Endothelial cell of umbilical vein (primary cell): Measurements from ENCODE around the gene ATP6V0A4. TPM values are rescaled to one million over a fixed set of nuclear protein-coding genes. Genes with fewer than 3 reads are reported as not detected.

ENCODE experiments used
- BruUV-seq: library from RNA; stranded (reverse); fragments of 400-500 nt; replicated peaks from 2 replicates; lab custom pipeline; 2021; lab: Mats Ljungman, UMichigan
- CTCF ChIA-PET: fragments of 300-600, 350-600 bp; sonication (Branson Sonifier 250); formaldehyde crosslinking; loops from one replicate; lab custom pipeline; 2021; ENCODE audit warnings: antibody characterized with exemption, inconsistent platforms; lab: Charles Lee
- POLR2A ChIA-PET: fragments of 300-600, 350-600 bp; sonication (Branson Sonifier 250); formaldehyde crosslinking; loops from one replicate; lab custom pipeline; 2021; ENCODE audit warnings: antibody characterized with exemption, inconsistent platforms; lab: Charles Lee
- DNase-seq: peaks from one replicate; pipeline ENCODE4 v3.0.0-alpha.2; 2011; ENCODE audit warnings: low read depth, low spot score
- FAIRE-seq: peaks from 2 replicates; lab custom pipeline; 2011; peaks lifted over from hg19 to GRCh38; lab: Jason Lieb, UNC
- H2AFZ ChIP-seq: 2 replicates; pipeline ENCODE4 v1.6.0; 2012; ENCODE audit warnings: low read depth, low read length, control low read depth, inconsistent platforms
- H3K27ac ChIP-seq: 2 replicates; pipeline ENCODE4 v1.5.1; 2011; ENCODE audit warnings: low read depth, mild to moderate bottlenecking, control low read depth, low read length, moderate library complexity; ENCODE audit not compliant: insufficient read depth
- H3K27me3 ChIP-seq, 2 experiments: 2 replicates each; pipeline versions ENCODE4 v1.6.0 to v1.6.1; 2011; ENCODE audit warnings: low read length in 2 of 2, mixed read lengths in 1 of 2; ENCODE audit not compliant: control insufficient read depth in 2 of 2, insufficient read depth in 2 of 2
- H3K36me3 ChIP-seq, 2 experiments: 2 replicates in 1 of 2; 3 replicates in 1 of 2; pipeline ENCODE4 v1.5.1; 2011; ENCODE audit warnings: low read length in 2 of 2, mild to moderate bottlenecking in 1 of 2, moderate library complexity in 1 of 2; ENCODE audit not compliant: control insufficient read depth in 2 of 2, insufficient read depth in 2 of 2; ENCODE audit errors: extremely low read depth in 1 of 2
- H3K4me1 ChIP-seq: 3 replicates; pipeline ENCODE4 v1.5.1; 2011; ENCODE audit warnings: mild to moderate bottlenecking, low read length; ENCODE audit not compliant: control insufficient read depth, insufficient read depth; ENCODE audit errors: extremely low read depth
- H3K4me2 ChIP-seq: 2 replicates; pipeline ENCODE4 v1.6.1; 2011; ENCODE audit warnings: low read length, control low read depth, mixed read lengths; ENCODE audit not compliant: insufficient read depth
- H3K4me3 ChIP-seq, 3 experiments: fragments of 200-600 bp in 1 of 3; sonication (generic), shearing (Covaris generic) in 1 of 3; replicated peaks in 1 of 3; 2 replicates each; pipeline ENCODE4 v1.5.1; 2011 to 2016; ENCODE audit warnings: control low read depth in 3 of 3, low read length in 3 of 3, mild to moderate bottlenecking in 2 of 3, inconsistent platforms in 1 of 3, low read depth in 1 of 3, moderate library complexity in 1 of 3; ENCODE audit not compliant: insufficient read depth in 1 of 3
- H3K79me2 ChIP-seq: 2 replicates; pipeline ENCODE4 v1.6.0; 2012; ENCODE audit warnings: low read length, inconsistent platforms; ENCODE audit not compliant: control insufficient read depth, insufficient read depth
- H3K9ac ChIP-seq: replicated peaks from 2 replicates; pipeline ENCODE3; 2011; ENCODE audit warnings: low read length, control low read depth; ENCODE audit not compliant: insufficient read depth; ENCODE audit errors: extremely low read depth
- H3K9me1 ChIP-seq: replicated peaks from 3 replicates; pipeline ENCODE4 v1.6.0; 2011; ENCODE audit warnings: mild to moderate bottlenecking, low read length; ENCODE audit not compliant: control insufficient read depth, insufficient read depth; ENCODE audit errors: extremely low read depth
- H3K9me3 ChIP-seq: replicated peaks from 2 replicates; pipeline ENCODE4 v1.5.1; 2012; ENCODE audit warnings: low read length, inconsistent platforms; ENCODE audit not compliant: control insufficient read depth, insufficient read depth
- H4K20me1 ChIP-seq: replicated peaks from 2 replicates; pipeline ENCODE3; 2011; ENCODE audit warnings: mild to moderate bottlenecking, low read length; ENCODE audit not compliant: control insufficient read depth, insufficient read depth; ENCODE audit errors: extremely low read depth
- CTCF ChIP-seq, 2 donors: IDR thresholded peaks; 1 replicate in 1 of 2; 2 replicates in 1 of 2; pipeline ENCODE4 v1.5.1; 2011; ENCODE audit warnings: low read length in 2 of 2, mild to moderate bottlenecking in 2 of 2, moderate library complexity in 2 of 2, control low read depth in 1 of 2, inconsistent platforms in 1 of 2, low read depth in 1 of 2; ENCODE audit not compliant: insufficient read depth in 1 of 2; ENCODE audit errors: extremely low read depth in 1 of 2
- EZH2 ChIP-seq: IDR thresholded peaks from 2 replicates; pipeline ENCODE4 v1.6.1; 2012; ENCODE audit warnings: borderline replicate concordance, low read depth, mild to moderate bottlenecking, moderate library complexity, low read length, inconsistent platforms; ENCODE audit not compliant: severe bottlenecking
- FOS ChIP-seq: IDR thresholded peaks from 2 replicates; pipeline ENCODE4 v1.6.1; 2011; ENCODE audit warnings: mild to moderate bottlenecking, low read length, moderate library complexity, borderline replicate concordance; ENCODE audit not compliant: insufficient read depth
- GATA2 ChIP-seq: IDR thresholded peaks from 2 replicates; pipeline ENCODE4 v1.7.0; 2011; ENCODE audit warnings: low read depth, mild to moderate bottlenecking, moderate library complexity, mixed read lengths, low read length; ENCODE audit not compliant: insufficient read length, insufficient read depth
- JUN ChIP-seq: IDR thresholded peaks from 2 replicates; pipeline ENCODE4 v1.6.1; 2011; ENCODE audit warnings: borderline replicate concordance, low read depth; ENCODE audit not compliant: insufficient read length, insufficient read depth
- MYC ChIP-seq: IDR thresholded peaks from one replicate; pipeline ENCODE4 v1.6.1; 2011; ENCODE audit warnings: mild to moderate bottlenecking, low read depth, low read length
- POLR2A ChIP-seq: IDR thresholded peaks from 2 replicates; pipeline ENCODE4 v1.6.1; 2012; ENCODE audit warnings: low read depth, mild to moderate bottlenecking, control low read depth, low read length
- POLR2AphosphoS5 ChIP-seq: IDR thresholded peaks from 2 replicates; pipeline ENCODE4 v1.6.1; 2012; ENCODE audit warnings: low read depth, mild to moderate bottlenecking, control low read depth, low read length, moderate library complexity; ENCODE audit not compliant: insufficient read depth
- dilution Hi-C: fragments of 300-500 bp; cut with MboI; formaldehyde crosslinking; loops from one replicate; pipeline ENCODE4 v1.15.0; 2019; ENCODE audit warnings: low sequenced_read_pairs; ENCODE audit not compliant: extremely low pct_ligation_motif_present
- intact Hi-C: fragments of 100-400 bp; cut with micrococcal nuclease; formaldehyde crosslinking; loops from one replicate; pipeline ENCODE4 v1.10.0; 2022
- polyA plus RNA-seq, 4 experiments: library from polyadenylated mRNA; depleted of rRNA in 3 of 4; stranded (reverse) in 3 of 4; unstranded in 1 of 4; fragments of >200 nt; gene quantifications; 2 replicates each; pipeline versions ENCODE4 v1.2.1 to v1.2.3, GENCODE V29; 2011 to 2012; ENCODE audit warnings: missing spikeins in 1 of 4
- total RNA-seq: library from RNA; stranded (reverse); gene quantifications from 2 replicates; pipeline ENCODE4 v1.2.3, GENCODE V29; 2021
- TF ChIP-seq, protein P1 (sequence below): IDR thresholded peaks from 2 replicates; pipeline ENCODE4 v1.6.1; 2011; ENCODE audit not compliant: insufficient read depth, insufficient read length

Gene ATP6V0A4
- total and polyA plus RNA-seq, 2 donors (not counting 3 experiments of a cell fraction or from before 2014, with no cell fraction given), result 0.07 to 0.24 TPM

- Histone ChIP-seq H3K9ac (no peak overlapping the region), H3K27ac (no peak overlapping the region), H3K9me1 (no peaks in the 10 kb centered on the region), H3K4me3 (no peak overlapping the region), H3K4me1 (no peaks in the 10 kb centered on the region), H3K9me3 (no peaks in the 10 kb centered on the region), H3K79me2 (no peaks in the 10 kb centered on the region), H4K20me1 (no peaks in the 10 kb centered on the region), H3K36me3 (no peaks in the 10 kb centered on the region), H2AFZ (no peak overlapping the region), H3K4me2 (no peak overlapping the region), H3K27me3 (no peaks in the 10 kb centered on the region)
- TF ChIP-seq CTCF (IDR thresholded peaks at IDR 0.05; ENCODE audit: extremely low read depth in 1 of 2, insufficient read depth in 1 of 2, low read depth in 1 of 2, low read length in 2 of 2) (no peak), JUN (no peak), FOS (no peak), MYC (no peak), EZH2 (no peak), GATA2 (no peak), POLR2A (no peak), POLR2AphosphoS5 (no peak)
- TF ChIP-seq, protein P1, sequence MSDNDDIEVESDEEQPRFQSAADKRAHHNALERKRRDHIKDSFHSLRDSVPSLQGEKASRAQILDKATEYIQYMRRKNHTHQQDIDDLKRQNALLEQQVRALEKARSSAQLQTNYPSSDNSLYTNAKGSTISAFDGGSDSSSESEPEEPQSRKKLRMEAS, result no peak
- dilution Hi-C loops, result no loop called here
- BruUV-seq, result no TSS peak
- FAIRE-seq (no peak), DNase-seq (no peak)
- ChIA-PET POLR2A (no interaction called here), CTCF (no interaction called here)
- intact Hi-C loops, result no loop called here
These were observed 3.3 kb upstream of the ATP6V0A4 start for GRCh38 chr7:138801256-138801655.
